Measurements from ENCODE around the gene PSENEN.

Gene PSENEN

GRCh38 chr19:35775298-35776101 is 30.0 kb downstream of the PSENEN start, which contains the start of gene ARHGAP33:
TSS of gene ARHGAP33 (plus strand) at chr19:35775564. CDS start at chr19:35775659, 95 bp downstream.
- TF ChIP-seq CTCF (IDR thresholded peaks at IDR 0.05; ENCODE audit: low read depth, low read length, missing control alignments) = no peak

GRCh38 chr19:35776102-35776788 is 30.8 kb downstream of the PSENEN start:
- H3K4me3 ChIP-seq (ENCODE audit: low read depth, low read length) = peak overlapping the region; percentile 66
- no peak for TF ChIP-seq CTCF (IDR thresholded peaks at IDR 0.05; ENCODE audit: low read depth, low read length, missing control alignments)
- DNase-seq (ENCODE audit: low read depth) = no peak
- in situ Hi-C loops (cut with HindIII; ENCODE audit: low sequenced_read_pairs) = no loop called here

More at GRCh38 chr19:35775298-35776101, 30.0 kb downstream of the PSENEN start, which contains the start of gene ARHGAP33:
- in situ Hi-C loops (cut with HindIII; ENCODE audit: low sequenced_read_pairs) = no loop called here
- H3K4me3 ChIP-seq (ENCODE audit: low read depth, low read length) = peak within 1 kb of the TSS; percentile 66
- DNase-seq (ENCODE audit: low read depth) = peak; percentile 93

GRCh38 chr19:35777086-35777841 is 31.8 kb downstream of the PSENEN start:
- no peak for TF ChIP-seq CTCF (IDR thresholded peaks at IDR 0.05; ENCODE audit: low read depth, low read length, missing control alignments)
- no peak overlapping the region for H3K4me3 ChIP-seq (ENCODE audit: low read depth, low read length)
- DNase-seq (ENCODE audit: low read depth) = no peak
- in situ Hi-C loops (cut with HindIII; ENCODE audit: low sequenced_read_pairs) = no loop called here

GRCh38 chr19:35777961-35778360 is 32.5 kb downstream of the PSENEN start:
- no peak overlapping the region for H3K4me3 ChIP-seq (ENCODE audit: low read depth, low read length)
- TF ChIP-seq CTCF (IDR thresholded peaks at IDR 0.05; ENCODE audit: low read depth, low read length, missing control alignments) = no peak
- in situ Hi-C loops (cut with HindIII; ENCODE audit: low sequenced_read_pairs) = no loop called here
- no peak for DNase-seq (ENCODE audit: low read depth)

- in situ Hi-C loops (cut with HindIII; ENCODE audit: low sequenced_read_pairs) = no loop called here
- no peak for TF ChIP-seq CTCF (IDR thresholded peaks at IDR 0.05; ENCODE audit: low read depth, low read length, missing control alignments)
- no peak for DNase-seq (ENCODE audit: low read depth)
- no peak overlapping the region for H3K4me3 ChIP-seq (ENCODE audit: low read depth, low read length)
Measured at GRCh38 chr19:35779033-35779432, 33.6 kb downstream of the PSENEN start.

- H3K4me3 ChIP-seq (ENCODE audit: low read depth, low read length) = no peak overlapping the region
- in situ Hi-C loops (cut with HindIII; ENCODE audit: low sequenced_read_pairs) = no loop called here
- DNase-seq (ENCODE audit: low read depth) = no peak
- TF ChIP-seq CTCF (IDR thresholded peaks at IDR 0.05; ENCODE audit: low read depth, low read length, missing control alignments) = no peak
Measured at GRCh38 chr19:35780058-35780457, 34.6 kb downstream of the PSENEN start.

All from astrocyte of the cerebellum (primary cell).